T-helper 17 cell (primary cell): Measurements from ENCODE around the gene KISS1R. TPM values are rescaled to one million over a fixed set of nuclear protein-coding genes. Genes with fewer than 3 reads are reported as not detected.

Source experiments
- total RNA-seq, 4 donors: library from RNA in 2 of 4; stranded (reverse) in 2 of 4; gene quantifications; one replicate each; pipeline ENCODE4 v1.2.3 and lab custom pipeline; 2022 to 2026

Gene KISS1R
- total RNA-seq, 2 donors from 2014 or later, result 0.94 to 0.99 TPM

Other genes with a start within 250 kb of the KISS1R start
- gene FSTL3, start 240.9 kb upstream of the KISS1R start, total RNA-seq, result 1 to 10 TPM; 1.3 to 2.0 TPM
- gene PRSS57, start 221.9 kb upstream of the KISS1R start, total RNA-seq, result not detected
- gene PALM, start 208.4 kb upstream of the KISS1R start, total RNA-seq, result not detected
- not detected for gene MISP, start 166.2 kb upstream of the KISS1R start, total RNA-seq
- 100 to 1,000 TPM; 334 to 341 TPM for gene PTBP1, start 119.9 kb upstream of the KISS1R start, total RNA-seq
- not detected for gene PLPPR3, start 95.4 kb upstream of the KISS1R start, total RNA-seq
- gene AZU1, start 89.5 kb upstream of the KISS1R start, total RNA-seq, result 1 to 10 TPM in 1 of 2 donors, under 1 TPM in 1; 0.90 to 1.2 TPM
- not detected for gene PRTN3, start 76.3 kb upstream of the KISS1R start, total RNA-seq
- gene ELANE, start 65.0 kb upstream of the KISS1R start, total RNA-seq, result not detected
- 1 to 10 TPM; 1.9 to 5.3 TPM for gene CFD, start 57.7 kb upstream of the KISS1R start, total RNA-seq
- gene MED16, start 24.1 kb upstream of the KISS1R start, total RNA-seq, result 10 to 100 TPM; 59.6 to 71.3 TPM
- gene RNU6-9, start 23.8 kb upstream of the KISS1R start, total RNA-seq, result not detected
- 100 to 1,000 TPM; 233 to 243 TPM for gene R3HDM4, start 4.1 kb upstream of the KISS1R start, total RNA-seq
- 10 to 100 TPM in 1 of 2 donors, 1 to 10 TPM in 1; 8.1 to 11.8 TPM for gene ARID3A, start 8.7 kb downstream of the KISS1R start, total RNA-seq
- gene WDR18, start 67.0 kb downstream of the KISS1R start, total RNA-seq, result 10 to 100 TPM; 18.2 to 42.8 TPM
- 1 to 10 TPM in 1 of 2 donors, not detected in 1; 1.8 TPM for gene GRIN3B, start 83.1 kb downstream of the KISS1R start, total RNA-seq
- gene TMEM259, start 103.8 kb downstream of the KISS1R start, total RNA-seq, result 100 to 1,000 TPM; 270 to 318 TPM
- not detected for gene RNU6-2, start 104.2 kb downstream of the KISS1R start, total RNA-seq
- gene CNN2, start 109.3 kb downstream of the KISS1R start, total RNA-seq, result 100 to 1,000 TPM; 263 to 301 TPM
- 100 to 1,000 TPM; 107 to 112 TPM for gene ABCA7, start 122.8 kb downstream of the KISS1R start, total RNA-seq
- gene ARHGAP45, start 149.8 kb downstream of the KISS1R start, total RNA-seq, result 100 to 1,000 TPM; 603 to 646 TPM
- gene POLR2E, start 178.0 kb downstream of the KISS1R start, total RNA-seq, result 10 to 100 TPM; 63.8 to 81.4 TPM
- 100 to 1,000 TPM; 184 to 187 TPM for gene GPX4, start 186.7 kb downstream of the KISS1R start, total RNA-seq